Fibroblast of the aortic adventitia (primary cell): ENCODE measurements around the gene NEK1. TPM values are rescaled to one million over a fixed set of nuclear protein-coding genes. Genes with fewer than 3 reads are reported as not detected.

Source experiments
- DNase-seq: peaks from one replicate; pipeline ENCODE4 v3.0.0-alpha.2; 2010; ENCODE audit warnings: low read depth
- H3K4me3 ChIP-seq: 2 replicates; pipeline ENCODE4 v1.5.1; 2011; ENCODE audit warnings: low read depth, mild to moderate bottlenecking, control low read depth, low read length, moderate library complexity
- total RNA-seq: library from RNA; depleted of rRNA; stranded (reverse); fragments of >200 nt; gene quantifications from 2 replicates; pipeline ENCODE4 v1.2.3, GENCODE V29; 2012; ENCODE audit warnings: low replicate concordance
- TF ChIP-seq, protein P1 (sequence below): IDR thresholded peaks from 2 replicates; pipeline ENCODE4 v1.5.1; 2011; ENCODE audit warnings: mild to moderate bottlenecking, low read length, control low read depth, inconsistent platforms; ENCODE audit not compliant: insufficient read depth

The NEK1 gene
- total RNA-seq, 1 donor: 18.2 TPM

DNA sequence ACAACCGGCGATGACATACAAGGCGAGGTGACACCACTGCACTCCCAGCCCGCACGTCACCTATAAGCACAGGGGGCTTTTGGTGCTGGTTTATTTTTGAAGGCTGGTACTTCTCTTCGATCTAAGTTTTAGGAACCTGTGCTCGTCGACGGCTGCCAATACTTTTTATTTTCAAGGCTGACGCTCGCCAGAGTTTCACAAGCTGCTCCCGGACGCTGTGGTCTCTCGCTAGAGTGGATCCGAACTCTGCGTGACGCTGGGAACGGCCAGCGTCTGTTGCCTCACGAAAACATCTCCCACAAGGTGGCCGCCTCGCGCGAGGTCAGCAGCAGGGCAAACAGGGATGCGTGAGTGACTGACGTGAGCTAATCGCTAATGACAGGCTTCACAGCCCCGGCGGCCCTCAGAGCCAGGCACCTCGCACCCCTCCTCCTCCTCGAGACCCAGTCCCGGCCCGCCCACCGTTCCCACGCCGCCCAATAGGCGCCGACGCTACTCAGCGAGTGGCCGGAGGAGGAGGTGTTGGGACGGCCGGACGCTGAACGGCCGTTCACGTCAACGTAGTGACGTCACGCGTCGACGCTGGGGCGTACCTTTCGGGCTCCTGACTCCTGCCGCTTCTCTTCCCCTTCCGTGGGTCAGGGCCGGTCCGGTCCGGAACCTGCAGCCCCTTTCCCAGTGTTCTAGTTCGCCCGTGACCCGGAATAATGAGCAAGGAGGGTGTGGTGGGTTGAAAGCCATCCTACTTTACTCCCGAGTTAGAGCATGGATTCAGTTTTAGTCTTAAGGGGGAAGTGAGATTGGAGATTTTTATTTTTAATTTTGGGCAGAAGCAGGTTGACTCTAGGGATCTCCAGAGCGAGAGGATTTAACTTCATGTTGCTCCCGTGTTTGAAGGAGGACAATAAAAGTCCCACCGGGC lies 7.8 kb upstream of the NEK1 start, which contains the start of gene CLCN3:
Gene CLCN3 (plus strand): TSS at position 621 of the 922 bp plus-strand sequence. CDS start 15,351 bp downstream, outside the sequence.
- peak; percentile 95 for DNase-seq
- peak within 1 kb of the TSS; percentile 90 for H3K4me3 ChIP-seq
- TF ChIP-seq, protein P1, sequence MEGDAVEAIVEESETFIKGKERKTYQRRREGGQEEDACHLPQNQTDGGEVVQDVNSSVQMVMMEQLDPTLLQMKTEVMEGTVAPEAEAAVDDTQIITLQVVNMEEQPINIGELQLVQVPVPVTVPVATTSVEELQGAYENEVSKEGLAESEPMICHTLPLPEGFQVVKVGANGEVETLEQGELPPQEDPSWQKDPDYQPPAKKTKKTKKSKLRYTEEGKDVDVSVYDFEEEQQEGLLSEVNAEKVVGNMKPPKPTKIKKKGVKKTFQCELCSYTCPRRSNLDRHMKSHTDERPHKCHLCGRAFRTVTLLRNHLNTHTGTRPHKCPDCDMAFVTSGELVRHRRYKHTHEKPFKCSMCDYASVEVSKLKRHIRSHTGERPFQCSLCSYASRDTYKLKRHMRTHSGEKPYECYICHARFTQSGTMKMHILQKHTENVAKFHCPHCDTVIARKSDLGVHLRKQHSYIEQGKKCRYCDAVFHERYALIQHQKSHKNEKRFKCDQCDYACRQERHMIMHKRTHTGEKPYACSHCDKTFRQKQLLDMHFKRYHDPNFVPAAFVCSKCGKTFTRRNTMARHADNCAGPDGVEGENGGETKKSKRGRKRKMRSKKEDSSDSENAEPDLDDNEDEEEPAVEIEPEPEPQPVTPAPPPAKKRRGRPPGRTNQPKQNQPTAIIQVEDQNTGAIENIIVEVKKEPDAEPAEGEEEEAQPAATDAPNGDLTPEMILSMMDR: peak; percentile 27

DNA sequence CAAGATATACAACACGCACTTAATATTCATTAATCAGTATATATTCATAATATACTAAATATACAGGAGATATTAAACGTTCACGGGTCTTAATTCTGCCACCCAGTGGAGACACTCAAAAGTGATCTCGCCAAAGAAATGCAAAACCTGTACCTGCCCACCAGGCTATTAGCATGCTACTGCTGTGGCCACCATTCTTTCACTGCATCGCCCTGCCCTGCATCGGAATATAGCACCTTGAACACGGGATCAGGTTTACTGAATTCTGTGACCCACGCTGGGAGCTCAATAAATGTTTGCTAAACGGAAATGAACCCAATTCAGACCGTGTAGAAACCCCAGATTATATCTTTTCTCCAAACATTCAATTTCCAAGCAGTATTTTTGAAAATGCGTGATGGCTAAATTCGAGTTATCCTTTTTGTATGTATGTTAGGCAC lies 7.2 kb upstream of the NEK1 start:
- TF ChIP-seq, protein P1: peak; percentile 68
- peak; percentile 59 for DNase-seq
- H3K4me3 ChIP-seq: peak overlapping the region; percentile 90

DNA sequence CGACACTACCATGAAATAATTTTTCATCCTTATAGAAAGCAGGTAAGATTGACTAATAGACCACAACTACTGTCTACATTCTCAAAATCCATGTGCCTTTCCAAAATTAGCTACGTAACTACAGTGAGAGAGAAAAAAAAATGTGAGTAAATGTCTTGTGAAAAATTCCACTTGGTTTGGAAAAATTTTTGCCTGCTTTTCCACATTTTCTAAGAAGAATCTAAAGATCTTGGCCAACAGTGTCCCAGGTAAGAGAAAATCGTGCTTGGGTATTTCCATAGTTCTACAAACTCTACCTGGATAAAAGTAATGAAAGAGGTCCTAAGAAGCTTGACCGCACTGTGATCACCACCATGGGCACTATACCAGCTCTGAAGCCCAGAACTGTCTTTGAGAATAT lies 6.6 kb upstream of the NEK1 start:
- peak overlapping the region; percentile 90 for H3K4me3 ChIP-seq
- TF ChIP-seq, protein P1: no peak
- DNase-seq: no peak

DNA sequence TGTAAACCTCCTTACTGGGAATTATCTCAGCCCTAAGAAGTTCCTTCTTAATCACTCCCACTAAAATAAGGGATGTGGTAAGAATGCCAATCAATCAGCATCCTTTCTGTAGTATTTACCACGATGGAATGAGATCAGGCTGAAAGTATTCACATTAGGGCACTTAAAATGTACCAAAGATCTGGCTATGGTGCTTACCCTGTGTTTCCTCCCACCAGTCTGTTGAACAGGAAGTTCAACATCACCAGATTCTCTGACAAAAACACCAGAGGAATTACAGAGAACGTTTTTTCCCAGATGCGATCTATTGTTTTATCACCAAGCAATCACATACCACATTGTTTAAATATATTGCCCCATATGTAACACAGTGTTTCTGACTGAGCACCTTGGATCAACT lies 5.9 kb upstream of the NEK1 start:
- TF ChIP-seq, protein P1: no peak
- DNase-seq: no peak
- H3K4me3 ChIP-seq: no peak overlapping the region

DNA sequence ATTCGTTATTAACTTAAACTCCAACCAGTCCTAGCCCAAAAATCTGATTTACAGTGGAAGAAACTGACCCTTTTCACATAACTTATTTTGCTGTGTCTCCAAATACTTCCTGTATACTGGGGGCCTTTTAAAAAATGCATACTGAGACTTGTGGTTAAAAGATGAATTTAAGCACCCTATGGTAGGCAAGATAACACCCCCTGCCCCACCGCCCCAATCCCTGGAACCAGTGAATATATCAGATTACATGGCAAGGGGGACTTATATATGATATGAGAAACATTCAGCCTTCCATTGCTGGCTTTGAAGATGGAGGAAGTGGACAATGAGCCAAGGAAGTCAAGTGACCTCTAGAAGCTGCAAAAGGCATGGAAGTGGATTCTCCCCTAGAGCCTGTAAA lies 4.9 kb upstream of the NEK1 start:
- no peak overlapping the region for H3K4me3 ChIP-seq
- TF ChIP-seq, protein P1: no peak
- no peak for DNase-seq

DNA sequence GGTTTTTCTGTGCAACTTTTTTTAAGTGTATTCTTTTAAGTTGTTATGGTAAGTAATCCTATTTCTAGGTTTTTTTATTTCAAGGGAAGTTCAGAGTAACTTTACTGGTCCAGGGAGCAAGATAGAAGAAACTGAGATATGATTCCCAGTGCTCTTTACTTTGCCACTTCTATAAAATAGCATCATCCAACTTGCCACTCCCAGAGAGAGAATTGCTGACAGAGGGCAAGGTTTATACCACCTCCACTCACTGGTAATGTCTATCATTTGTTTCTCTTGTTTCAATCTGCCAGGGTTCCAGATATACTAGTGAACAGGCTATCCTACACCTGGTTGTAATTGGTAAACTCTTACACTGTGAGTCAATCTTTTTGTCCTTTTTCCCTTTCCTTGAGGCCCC lies 4.5 kb upstream of the NEK1 start:
- DNase-seq: no peak
- no peak overlapping the region for H3K4me3 ChIP-seq
- TF ChIP-seq, protein P1: no peak
